HepG2 (cell line): Measurements from ENCODE around the gene KCTD21. TPM values are rescaled to one million over a fixed set of nuclear protein-coding genes. Genes with fewer than 3 reads are reported as not detected.

Source experiments
- ATF3 ChIP-seq: sonication (generic); formaldehyde crosslinking; IDR thresholded peaks from 2 replicates; pipeline ENCODE4 v1.4.0; 2020; ENCODE audit warnings: missing genetic modification reagents
- CREB3 ChIP-seq: sonication (generic); formaldehyde crosslinking; IDR thresholded peaks from 2 replicates; pipeline ENCODE4 v1.5.0; 2020; ENCODE audit warnings: missing genetic modification reagents
- FOXJ3 ChIP-seq: sonication (generic); formaldehyde crosslinking; IDR thresholded peaks from 2 replicates; pipeline ENCODE4 v1.4.0; 2020; ENCODE audit warnings: missing genetic modification reagents, mild to moderate bottlenecking, borderline replicate concordance
- GATAD1 ChIP-seq: IDR thresholded peaks from 2 replicates; pipeline ENCODE4 v1.6.1; 2016; ENCODE audit warnings: missing genetic modification reagents, missing compliant biosample characterization
- GATAD2A ChIP-seq: IDR thresholded peaks from 2 replicates; pipeline ENCODE4 v1.6.1; 2016
- HMGXB3 ChIP-seq: sonication (generic); formaldehyde crosslinking; IDR thresholded peaks from 2 replicates; pipeline ENCODE4 v1.4.0; 2020; ENCODE audit warnings: missing genetic modification reagents, borderline replicate concordance
- KLF13 ChIP-seq: sonication (generic); formaldehyde crosslinking; IDR thresholded peaks from 2 replicates; pipeline ENCODE4 v1.4.0; 2020; ENCODE audit warnings: mild to moderate bottlenecking, missing genetic modification reagents
- PHF8 ChIP-seq: sonication (generic); formaldehyde crosslinking; IDR thresholded peaks from 2 replicates; pipeline ENCODE4 v1.5.0; 2020; ENCODE audit warnings: missing genetic modification reagents
- PRDM4 ChIP-seq: sonication (generic); formaldehyde crosslinking; IDR thresholded peaks from 2 replicates; pipeline ENCODE4 v1.9.0; 2021; ENCODE audit warnings: missing genetic modification reagents, borderline replicate concordance
- RARA ChIP-seq: IDR thresholded peaks from 2 replicates; pipeline ENCODE4 v1.6.1; 2016; ENCODE audit warnings: missing genetic modification reagents, missing compliant biosample characterization
- RBFOX2 ChIP-seq: fragments of 200-400 bp; formaldehyde crosslinking; IDR thresholded peaks from 2 replicates; pipeline ENCODE4 v1.6.1; 2017; ENCODE audit warnings: low read depth, mild to moderate bottlenecking, low read length
- RCOR2 ChIP-seq: IDR thresholded peaks from 2 replicates; pipeline ENCODE4 v1.6.1; 2016; ENCODE audit warnings: missing biosample characterization, missing genetic modification reagents
- SAP130 ChIP-seq: IDR thresholded peaks from 2 replicates; pipeline ENCODE4 v1.6.1; 2016; ENCODE audit warnings: low read depth
- SOX6 ChIP-seq, 2 experiments: fragments of 450-650 bp in 1 of 2; sonication (generic) in 1 of 2; formaldehyde crosslinking in 1 of 2; IDR thresholded peaks; 2 replicates each; pipeline versions ENCODE4 v1.4.0 to v1.6.1; 2017 to 2020; ENCODE audit warnings: antibody characterized with exemption in 1 of 2, mild to moderate bottlenecking in 1 of 2, missing genetic modification reagents in 1 of 2
- TEAD3 ChIP-seq: optimal IDR thresholded peaks from 2 replicates; pipeline ENCODE3; 2016; ENCODE audit warnings: borderline replicate concordance
- ZFP91 ChIP-seq: sonication (generic); formaldehyde crosslinking; IDR thresholded peaks from 2 replicates; pipeline ENCODE4 v1.9.0; 2022; ENCODE audit warnings: missing genetic modification reagents, mild to moderate bottlenecking, borderline replicate concordance
- ZNF263 ChIP-seq: sonication (generic); formaldehyde crosslinking; IDR thresholded peaks from 2 replicates; pipeline ENCODE4 v1.4.0; 2020; ENCODE audit warnings: missing genetic modification reagents
- ZNF33B ChIP-seq: sonication (generic); formaldehyde crosslinking; IDR thresholded peaks from 2 replicates; pipeline ENCODE4 v1.5.1; 2020; ENCODE audit warnings: mild to moderate bottlenecking, missing genetic modification reagents
- ZNF644 ChIP-seq: IDR thresholded peaks from 2 replicates; pipeline ENCODE4 v1.6.1; 2016; ENCODE audit warnings: low read depth
- ZNF691 ChIP-seq: sonication (generic); formaldehyde crosslinking; IDR thresholded peaks from 2 replicates; pipeline ENCODE4 v1.4.0; 2020; ENCODE audit warnings: missing genetic modification reagents, low read depth, mild to moderate bottlenecking, borderline replicate concordance
- polyA plus RNA-seq, 8 experiments: library from polyadenylated mRNA; depleted of rRNA in 3 of 8; stranded (reverse) in 7 of 8; unstranded in 1 of 8; fragments of >200 nt; fragmentation: Illumina TruSeq in 4 of 8; extraction: Trizol in 4 of 8; gene quantifications; 2 replicates each; pipeline versions ENCODE4 v1.2.1 to v1.2.3, GENCODE V29; 2011 to 2016; ENCODE audit warnings: low read depth in 4 of 8, missing spikeins in 1 of 8, mixed read lengths in 1 of 8; ENCODE audit not compliant: insufficient read depth in 1 of 8
- total RNA-seq, 5 experiments: library from RNA; depleted of rRNA; stranded (reverse); fragments of >200 nt; fragmentation: Illumina TruSeq; extraction: Trizol; gene quantifications; 2 replicates each; pipeline ENCODE4 v1.2.3, GENCODE V29; 2016; ENCODE audit warnings: low read depth in 1 of 5

The KCTD21 gene
- total and polyA plus RNA-seq, 2 of the 13 experiments (the other 11 are each of a cell fraction or from before 2014, with no cell fraction given): 3.1 to 13.5 TPM

GRCh38 chr11:78202733-78203167, 14.3 kb upstream of the KCTD21 start (continued):
- TF ChIP-seq HMGXB3 (CRISPR knock-in tag) (0 out of 2 replicates have a peak, but pooled peaks have one; percentile 25), TEAD3 (peak; percentile 74), SOX6 (IDR thresholded peaks at IDR 0.05) (no peak), SOX6 (CRISPR knock-in tag; IDR thresholded peaks at IDR 0.05) (peak; percentile 89), ZNF644 (0 out of 2 replicates have a peak, but pooled peaks have one; percentile 32), ZFP91 (CRISPR knock-in tag) (peak; percentile 30; the same call in 1 of the 2 replicates), PHF8 (CRISPR knock-in tag) (0 out of 2 replicates have a peak, but pooled peaks have one; percentile 31), RCOR2 (CRISPR knock-in tag) (peak; percentile 92), GATAD2A (CRISPR knock-in tag) (peak; percentile 88), RARA (CRISPR knock-in tag) (peak; percentile 84), ZNF263 (CRISPR knock-in tag) (peak; percentile 70), FOXJ3 (peak; percentile 56; the same call in 1 of the 2 replicates), ZNF691 (CRISPR knock-in tag) (no peak), ATF3 (no peak), ZNF33B (CRISPR knock-in tag) (no peak), SAP130 (CRISPR knock-in tag) (peak; percentile 87), RBFOX2 (no peak), GATAD1 (0 out of 2 replicates have a peak, but pooled peaks have one; percentile 32), KLF13 (CRISPR knock-in tag) (no peak), CREB3 (no peak), PRDM4 (CRISPR knock-in tag) (no peak)
